Natural killer cell (primary cell): Measurements from ENCODE around the gene NFAT5. TPM values are rescaled to one million over a fixed set of nuclear protein-coding genes. Genes with fewer than 3 reads are reported as not detected.
A peak's percentile ranks its signal among the peaks of the same experiment; 100 is the strongest.

ENCODE experiments used
- ATAC-seq, 3 donors: fragments of 150-1000 bp in 2 of 3; fragments of 200-7000 bp in 1 of 3; cut with Tn5 transposase; 1 replicate in 1 of 3; 2 replicates in 2 of 3; pipeline ENCODE4 v1.10.0; 2021; ENCODE audit warnings: mild to moderate bottlenecking in 2 of 3, moderate library complexity in 2 of 3
- DNase-seq, 2 donors: peaks; one replicate each; pipeline versions ENCODE4 v3.0.0 to v3.0.0-alpha.2; 2013 to 2021; ENCODE audit warnings: mixed read lengths in 1 of 2
- H3K27ac ChIP-seq: one replicate; pipeline ENCODE4 v1.5.1; 2013; ENCODE audit warnings: mild to moderate bottlenecking, low read length
- H3K27me3 ChIP-seq: one replicate; pipeline ENCODE4 v1.6.1; 2013; ENCODE audit warnings: low read length; ENCODE audit not compliant: control insufficient read depth, insufficient read depth
- H3K36me3 ChIP-seq: one replicate; pipeline ENCODE4 v1.6.1; 2013; ENCODE audit warnings: low read length; ENCODE audit not compliant: control insufficient read depth, insufficient read depth
- H3K4me1 ChIP-seq: one replicate; pipeline ENCODE4 v1.6.1; 2013; ENCODE audit warnings: low read length; ENCODE audit not compliant: control insufficient read depth, insufficient read depth
- H3K4me3 ChIP-seq: one replicate; pipeline ENCODE4 v1.5.1; 2013; ENCODE audit warnings: low read length
- H3K9me3 ChIP-seq: one replicate; pipeline ENCODE4 v1.6.1; 2013; ENCODE audit warnings: low read length; ENCODE audit not compliant: control insufficient read depth, insufficient read depth
- H3K27ac Mint-ChIP-seq, 2 donors: one replicate each; pipeline ENCODE4 v1.8.0; 2022; ENCODE audit warnings: mild to moderate bottlenecking in 2 of 2, mixed read lengths in 2 of 2, moderate library complexity in 1 of 2
- H3K27me3 Mint-ChIP-seq, 2 donors: one replicate each; pipeline ENCODE4 v1.8.0; 2022; ENCODE audit warnings: low read depth in 2 of 2, mixed read lengths in 2 of 2
- H3K36me3 Mint-ChIP-seq: one replicate; pipeline ENCODE4 v1.8.0; 2022; ENCODE audit warnings: mixed read lengths
- H3K4me1 Mint-ChIP-seq, 2 donors: one replicate each; pipeline ENCODE4 v1.8.0; 2022; ENCODE audit warnings: mixed read lengths in 2 of 2
- H3K4me3 Mint-ChIP-seq: one replicate; pipeline ENCODE4 v1.8.0; 2022; ENCODE audit warnings: mild to moderate bottlenecking, moderate library complexity, mixed read lengths
- H3K9me3 Mint-ChIP-seq, 2 donors: one replicate each; pipeline ENCODE4 v1.8.0; 2022; ENCODE audit warnings: mixed read lengths in 2 of 2
- WGBS: methylation state at CpG from one replicate; pipeline ENCODE4 v1.1.7; 2013; ENCODE audit warnings: missing lambda C conversion rate; ENCODE audit not compliant: insufficient coverage; 5-methylcytosine and 5-hydroxymethylcytosine counted together
- intact Hi-C: fragments of 100-400 bp; cut with micrococcal nuclease; formaldehyde crosslinking; loops from one replicate; pipeline ENCODE4 v1.14.2; 2022
- total RNA-seq, 4 donors: library from RNA; stranded (reverse); fragments of 120-200 nt in 1 of 4; gene quantifications; one replicate each; pipeline versions ENCODE4 v1.2.3 to v1.2.4, GENCODE V29; 2013 to 2022
- TF ChIP-seq, protein P1 (sequence below): fragments of 200-600 bp; IDR thresholded peaks from one replicate; pipeline ENCODE4 v1.8.0; 2022; ENCODE audit warnings: antibody characterized with exemption

Gene NFAT5
- total RNA-seq, 3 donors from 2014 or later (not counting 1 experiment from before 2014, with no cell fraction given): 70.0 to 73.6 (median 70.6) TPM

DNA sequence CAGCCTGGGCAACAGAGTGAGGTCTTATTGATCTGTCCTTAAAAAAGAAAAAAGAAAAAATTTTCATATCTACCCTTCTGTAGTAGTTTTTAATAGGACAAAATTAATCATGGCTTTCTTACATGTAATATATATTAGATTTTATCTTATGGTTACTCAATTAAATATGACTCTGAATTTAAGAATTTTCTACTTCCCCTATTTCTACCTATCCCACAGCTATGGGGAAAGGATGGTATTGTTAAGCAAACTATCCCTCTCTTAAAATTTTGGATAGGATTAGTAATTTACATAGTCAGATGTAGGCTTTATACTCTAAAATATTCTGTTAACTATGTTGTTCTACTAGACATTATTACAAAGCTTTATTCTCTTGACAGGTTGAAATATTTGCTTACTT, 98.1 kb downstream of the NFAT5 start:
- intact Hi-C loops: no loop called here

DNA sequence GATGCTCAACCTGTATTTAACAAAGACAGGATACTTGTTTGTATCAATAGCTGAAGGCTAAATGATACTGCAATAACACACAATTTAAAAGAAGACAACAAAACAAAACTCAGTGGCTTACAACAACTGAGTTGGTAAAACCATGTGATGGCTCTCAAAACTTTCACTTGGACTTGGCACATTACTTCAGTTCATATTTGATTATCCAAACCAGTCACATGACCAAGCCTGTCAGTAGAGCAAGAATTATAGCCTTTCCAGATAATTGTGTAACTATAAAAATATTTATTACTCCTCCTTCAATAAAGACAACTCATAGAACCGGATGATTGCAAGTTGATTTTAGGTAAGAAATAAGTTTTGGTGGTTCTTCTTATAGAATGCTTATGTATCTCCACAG, 103.8 kb downstream of the NFAT5 start:
- WGBS: 100% methylated on average over 1 of the region's 1 CpG
- ATAC-seq (no peak), DNase-seq (no peak)
- no peaks in the 10 kb centered on the region for H3K9me3 ChIP-seq
- no peak overlapping the region for H3K27ac Mint-ChIP-seq
- peaks cover 26% of the 10 kb centered on the region for H3K36me3 ChIP-seq
- no peaks in the 10 kb centered on the region for H3K9me3 Mint-ChIP-seq
- intact Hi-C loops: no loop called here
- H3K27me3 Mint-ChIP-seq: no peaks in the 10 kb centered on the region
- TF ChIP-seq, protein P1, sequence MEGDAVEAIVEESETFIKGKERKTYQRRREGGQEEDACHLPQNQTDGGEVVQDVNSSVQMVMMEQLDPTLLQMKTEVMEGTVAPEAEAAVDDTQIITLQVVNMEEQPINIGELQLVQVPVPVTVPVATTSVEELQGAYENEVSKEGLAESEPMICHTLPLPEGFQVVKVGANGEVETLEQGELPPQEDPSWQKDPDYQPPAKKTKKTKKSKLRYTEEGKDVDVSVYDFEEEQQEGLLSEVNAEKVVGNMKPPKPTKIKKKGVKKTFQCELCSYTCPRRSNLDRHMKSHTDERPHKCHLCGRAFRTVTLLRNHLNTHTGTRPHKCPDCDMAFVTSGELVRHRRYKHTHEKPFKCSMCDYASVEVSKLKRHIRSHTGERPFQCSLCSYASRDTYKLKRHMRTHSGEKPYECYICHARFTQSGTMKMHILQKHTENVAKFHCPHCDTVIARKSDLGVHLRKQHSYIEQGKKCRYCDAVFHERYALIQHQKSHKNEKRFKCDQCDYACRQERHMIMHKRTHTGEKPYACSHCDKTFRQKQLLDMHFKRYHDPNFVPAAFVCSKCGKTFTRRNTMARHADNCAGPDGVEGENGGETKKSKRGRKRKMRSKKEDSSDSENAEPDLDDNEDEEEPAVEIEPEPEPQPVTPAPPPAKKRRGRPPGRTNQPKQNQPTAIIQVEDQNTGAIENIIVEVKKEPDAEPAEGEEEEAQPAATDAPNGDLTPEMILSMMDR: no peak
- no peak overlapping the region for H3K27ac ChIP-seq
- no peaks in the 10 kb centered on the region for H3K36me3 Mint-ChIP-seq
- H3K27me3 ChIP-seq: no peaks in the 10 kb centered on the region
- no peaks in the 10 kb centered on the region for H3K4me1 Mint-ChIP-seq
- H3K4me1 ChIP-seq: no peaks in the 10 kb centered on the region
- no peak overlapping the region for H3K4me3 Mint-ChIP-seq
- H3K4me3 ChIP-seq: no peak overlapping the region

More for the DNA sequence above, 98.1 kb downstream of the NFAT5 start:
- no peak overlapping the region for H3K27ac ChIP-seq
- Mint-ChIP-seq H3K36me3 (no peaks in the 10 kb centered on the region), H3K27ac (no peak overlapping the region), H3K4me1 (no peaks in the 10 kb centered on the region), H3K4me3 (no peak overlapping the region), H3K9me3 (no peaks in the 10 kb centered on the region), H3K27me3 (no peaks in the 10 kb centered on the region)
- ATAC-seq: no peak
- peaks cover 17% of the 10 kb centered on the region for H3K36me3 ChIP-seq
- H3K9me3 ChIP-seq: no peaks in the 10 kb centered on the region
- TF ChIP-seq, protein P1: no peak
- H3K4me1 ChIP-seq: no peaks in the 10 kb centered on the region
- H3K27me3 ChIP-seq: no peaks in the 10 kb centered on the region
- DNase-seq: no peak
- no peak overlapping the region for H3K4me3 ChIP-seq

DNA sequence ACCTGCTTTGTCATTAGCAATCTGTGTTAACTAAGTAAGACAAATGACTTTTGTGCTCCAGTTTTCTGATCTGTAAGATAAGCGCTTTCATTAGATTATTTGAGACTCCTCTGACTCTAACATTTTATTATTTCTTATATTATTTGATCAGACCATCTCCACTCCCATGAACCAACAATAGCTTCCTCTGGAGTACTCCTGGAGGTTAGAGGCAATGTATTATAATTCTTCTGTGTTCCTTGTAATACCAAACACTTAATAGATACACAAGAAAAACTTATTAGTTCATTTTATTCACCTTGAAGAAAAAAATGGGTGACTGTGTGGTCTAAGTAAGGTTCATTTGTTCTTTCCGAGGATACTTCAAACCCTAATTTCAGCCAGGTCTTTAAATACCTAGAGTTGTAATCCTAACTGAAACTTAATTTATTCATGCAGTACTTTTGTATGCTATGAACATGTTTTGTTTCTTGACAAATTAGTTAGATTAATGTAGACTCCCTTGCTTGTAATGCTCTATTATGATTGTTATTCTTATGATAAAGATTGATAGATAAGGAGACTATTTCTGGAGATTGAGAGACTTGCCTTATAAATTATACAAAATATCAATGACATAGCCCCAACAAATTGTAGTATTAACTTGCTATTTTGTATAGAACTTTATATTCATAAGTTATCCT, 106.7 kb downstream of the NFAT5 start:
- DNase-seq: no peak
- Mint-ChIP-seq H3K36me3 (peaks cover 3% of the 10 kb centered on the region), H3K27me3 (no peaks in the 10 kb centered on the region), H3K9me3 (no peaks in the 10 kb centered on the region), H3K4me3 (no peak overlapping the region), H3K27ac (peak overlapping the region in 1 of 2 donors; percentile 52), H3K4me1 (no peaks in the 10 kb centered on the region)
- TF ChIP-seq, protein P1: no peak
- Histone ChIP-seq H3K36me3 (peaks cover 33% of the 10 kb centered on the region), H3K9me3 (no peaks in the 10 kb centered on the region), H3K4me3 (no peak overlapping the region), H3K27ac (no peak overlapping the region), H3K27me3 (no peaks in the 10 kb centered on the region), H3K4me1 (no peaks in the 10 kb centered on the region)
- intact Hi-C loops: no loop called here
- ATAC-seq: no peak
- WGBS: no CpG with 5 or more reads among the region's 2 CpGs
